CD4-positive, alpha-beta T cell treated with Interleukin-2 at 100 ng/mL for 4 hours (primary cell): ENCODE data around the gene MDC1.
A peak's percentile ranks its signal among the peaks of the same experiment; 100 is the strongest.

Experiments
- DNase-seq: peaks from one replicate; pipeline ENCODE4 v3.0.0-alpha.2; 2020; ENCODE audit warnings: low spot score

The MDC1 gene

GRCh38 chr6:30700340-30700739, 16.7 kb downstream of the MDC1 start:
- no peak for DNase-seq

GRCh38 chr6:30696432-30696831, 20.6 kb downstream of the MDC1 start:
- no peak for DNase-seq

GRCh38 chr6:30691208-30691847, 25.8 kb downstream of the MDC1 start:
- DNase-seq: no peak

- peak; percentile 58 for DNase-seq
Measured at GRCh38 chr6:30690403-30691207, 26.5 kb downstream of the MDC1 start, which contains the start of gene NRM. NRM (minus strand) TSS chr6:30690984; CDS start chr6:30690974, 10 bp downstream.

GRCh38 chr6:30689985-30690384, 27.1 kb downstream of the MDC1 start:
- DNase-seq: no peak

GRCh38 chr6:30689022-30689865, 27.8 kb downstream of the MDC1 start:
- no peak for DNase-seq

- DNase-seq: no peak
Measured at GRCh38 chr6:30688569-30688968, 28.5 kb downstream of the MDC1 start.

- no peak for DNase-seq
Measured at GRCh38 chr6:30687659-30688431, 29.2 kb downstream of the MDC1 start.

- peak; percentile 80 for DNase-seq
Measured at GRCh38 chr6:30686908-30687658, 30.0 kb downstream of the MDC1 start.

GRCh38 chr6:30686009-30686907, 30.8 kb downstream of the MDC1 start, which contains the start of gene PPP1R18:
PPP1R18 (minus strand) TSS chr6:30686645; CDS start chr6:30686018, 627 bp downstream.
- peak; percentile 84 for DNase-seq

GRCh38 chr6:30685157-30686008, 31.7 kb downstream of the MDC1 start:
- DNase-seq: no peak

- peak; percentile 60 for DNase-seq
Measured at GRCh38 chr6:30684386-30685156, 32.5 kb downstream of the MDC1 start.

GRCh38 chr6:30683980-30684338, 33.1 kb downstream of the MDC1 start:
- DNase-seq: no peak

GRCh38 chr6:30683183-30683979, 33.7 kb downstream of the MDC1 start:
- DNase-seq: no peak

GRCh38 chr6:30682143-30683117, 34.7 kb downstream of the MDC1 start:
- DNase-seq: peak; percentile 95

GRCh38 chr6:30681766-30682142, 35.3 kb downstream of the MDC1 start:
- DNase-seq: no peak
